ENCODE data around the gene PERCC1. TPM values are rescaled to one million over a fixed set of nuclear protein-coding genes. Genes with fewer than 3 reads are reported as not detected.

The PERCC1 gene
- total RNA-seq, 2 experiments from 2014 or later: 0.33 TPM; not detected in 1

- H3K4me1 Mint-ChIP-seq: no peaks in the 10 kb centered on the region
- no peaks in the 10 kb centered on the region for H3K27me3 Mint-ChIP-seq
- CTCF ChIA-PET: no interaction called here
- no peak for DNase-seq
- no peak overlapping the region for H3K4me3 Mint-ChIP-seq
- no peaks in the 10 kb centered on the region for H3K9me3 Mint-ChIP-seq (ENCODE audit: low read depth)
- peaks cover 5% of the 10 kb centered on the region for H3K36me3 Mint-ChIP-seq
- ATAC-seq: no peak
- no peak overlapping the region for H3K27ac Mint-ChIP-seq
Observed at GRCh38 chr16:1398826-1399581, 31.9 kb upstream of the PERCC1 start.

GRCh38 chr16:1401061-1401757 lies 29.7 kb upstream of the PERCC1 start:
- Mint-ChIP-seq H3K36me3 (peaks cover 5% of the 10 kb centered on the region), H3K27ac (no peak overlapping the region), H3K27me3 (no peaks in the 10 kb centered on the region), H3K4me3 (no peak overlapping the region), H3K4me1 (no peaks in the 10 kb centered on the region), H3K9me3 (ENCODE audit: low read depth) (no peaks in the 10 kb centered on the region)
- ATAC-seq (no peak), DNase-seq (no peak)
- CTCF ChIA-PET: no interaction called here

- CTCF ChIA-PET: no interaction called here
- Mint-ChIP-seq H3K27ac (no peak overlapping the region), H3K36me3 (peaks cover 5% of the 10 kb centered on the region), H3K27me3 (no peaks in the 10 kb centered on the region), H3K4me1 (no peaks in the 10 kb centered on the region), H3K9me3 (ENCODE audit: low read depth) (no peaks in the 10 kb centered on the region), H3K4me3 (no peak overlapping the region)
- ATAC-seq (no peak), DNase-seq (no peak)
Observed at GRCh38 chr16:1401758-1402154, 29.1 kb upstream of the PERCC1 start.

- no peaks in the 10 kb centered on the region for H3K27me3 Mint-ChIP-seq
- ATAC-seq (no peak), DNase-seq (no peak)
- H3K27ac Mint-ChIP-seq: no peak overlapping the region
- H3K9me3 Mint-ChIP-seq (ENCODE audit: low read depth): no peaks in the 10 kb centered on the region
- CTCF ChIA-PET: no interaction called here
- H3K4me3 Mint-ChIP-seq: no peak overlapping the region
- peaks cover 3% of the 10 kb centered on the region for H3K4me1 Mint-ChIP-seq
- H3K36me3 Mint-ChIP-seq: peaks cover 5% of the 10 kb centered on the region
Observed at GRCh38 chr16:1403036-1403435, 27.8 kb upstream of the PERCC1 start.

- no peak for DNase-seq
- Mint-ChIP-seq H3K27me3 (no peaks in the 10 kb centered on the region), H3K9me3 (ENCODE audit: low read depth) (no peaks in the 10 kb centered on the region), H3K27ac (no peak overlapping the region), H3K36me3 (peaks cover 5% of the 10 kb centered on the region), H3K4me1 (peaks cover 6% of the 10 kb centered on the region), H3K4me3 (no peak overlapping the region)
- CTCF ChIA-PET: no interaction called here
- no peak for ATAC-seq
Observed at GRCh38 chr16:1403733-1404132, 27.1 kb upstream of the PERCC1 start.

- Mint-ChIP-seq H3K36me3 (peaks cover 2% of the 10 kb centered on the region), H3K27me3 (no peaks in the 10 kb centered on the region), H3K4me3 (peak overlapping the region; percentile 75), H3K4me1 (peaks cover 11% of the 10 kb centered on the region), H3K27ac (no peak overlapping the region), H3K9me3 (ENCODE audit: low read depth) (no peaks in the 10 kb centered on the region)
- CTCF ChIA-PET: interaction anchor here (0.8 to 2.2 kb wide), 4 partner anchors 29 to 316 kb away, joined by 3 to 14 read pairs (median 5); partner anchors contain the start of gene MAPK8IP3
- ATAC-seq: no peak
- no peak for DNase-seq
Observed at GRCh38 chr16:1407753-1408152, 23.1 kb upstream of the PERCC1 start.

GRCh38 chr16:1408171-1408837 lies 22.6 kb upstream of the PERCC1 start:
- H3K4me3 Mint-ChIP-seq: peak overlapping the region; percentile 75
- no peaks in the 10 kb centered on the region for H3K27me3 Mint-ChIP-seq
- H3K4me1 Mint-ChIP-seq: peaks cover 14% of the 10 kb centered on the region
- ATAC-seq (peak; percentile 97), DNase-seq (peak; percentile 95)
- CTCF ChIA-PET: interaction anchor here (1.1 to 2.2 kb wide), 3 partner anchors 45 to 315 kb away, joined by 3 to 14 read pairs (median 7); partner anchors contain the start of gene MAPK8IP3
- H3K36me3 Mint-ChIP-seq: peaks cover 1% of the 10 kb centered on the region
- no peaks in the 10 kb centered on the region for H3K9me3 Mint-ChIP-seq (ENCODE audit: low read depth)
- H3K27ac Mint-ChIP-seq: no peak overlapping the region

GRCh38 chr16:1412847-1413246 lies 18.0 kb upstream of the PERCC1 start:
- Mint-ChIP-seq H3K4me3 (no peak overlapping the region), H3K4me1 (peaks cover 27% of the 10 kb centered on the region), H3K36me3 (peaks cover 1% of the 10 kb centered on the region), H3K27ac (no peak overlapping the region), H3K27me3 (no peaks in the 10 kb centered on the region), H3K9me3 (ENCODE audit: low read depth) (no peaks in the 10 kb centered on the region)
- DNase-seq (no peak), ATAC-seq (no peak)
- CTCF ChIA-PET: interaction anchor here (0.7 to 2.3 kb wide), 4 partner anchors 16 to 110 kb away, joined by 3 to 23 read pairs (median 4); no protein-coding TSS in a partner anchor

- CTCF ChIA-PET: interaction anchor here (0.7 to 2.3 kb wide), 5 partner anchors 15 to 111 kb away, joined by 3 to 23 read pairs (median 5); no protein-coding TSS in a partner anchor
- no peaks in the 10 kb centered on the region for H3K9me3 Mint-ChIP-seq (ENCODE audit: low read depth)
- peaks cover 30% of the 10 kb centered on the region for H3K4me1 Mint-ChIP-seq
- peaks cover 4% of the 10 kb centered on the region for H3K36me3 Mint-ChIP-seq
- ATAC-seq (peak; percentile 59), DNase-seq (peak; percentile 83)
- peak overlapping the region; percentile 80 for H3K4me3 Mint-ChIP-seq
- H3K27me3 Mint-ChIP-seq: no peaks in the 10 kb centered on the region
- peak overlapping the region; percentile 87 for H3K27ac Mint-ChIP-seq
Observed at GRCh38 chr16:1413684-1414531, 17.0 kb upstream of the PERCC1 start.

- Mint-ChIP-seq H3K4me3 (peak within 1 kb of the TSS; percentile 80), H3K4me1 (peaks cover 37% of the 10 kb centered on the region), H3K9me3 (ENCODE audit: low read depth) (no peaks in the 10 kb centered on the region), H3K27me3 (no peaks in the 10 kb centered on the region), H3K27ac (peak within 1 kb of the TSS; percentile 87), H3K36me3 (peaks cover 4% of the 10 kb centered on the region)
- CTCF ChIA-PET: interaction anchor here (0.6 to 1.4 kb wide), 2 partner anchors 46 to 51 kb away, joined by 3 to 9 read pairs; no protein-coding TSS in a partner anchor
- ATAC-seq: peak; percentile 71
- DNase-seq: peak; percentile 87
Observed at GRCh38 chr16:1414532-1415260, 16.2 kb upstream of the PERCC1 start, which contains the start of gene UNKL. Gene UNKL, minus strand, starts transcription at chr16:1414704. Its CDS starts 13 bp downstream, at chr16:1414691.

GRCh38 chr16:1416521-1416941 lies 14.3 kb upstream of the PERCC1 start:
- H3K9me3 Mint-ChIP-seq (ENCODE audit: low read depth): no peaks in the 10 kb centered on the region
- CTCF ChIA-PET: interaction anchor here (0.7 kb wide), 1 partner anchor 35 kb away, joined by 3 read pairs; no protein-coding TSS in a partner anchor
- peaks cover 48% of the 10 kb centered on the region for H3K4me1 Mint-ChIP-seq
- no peaks in the 10 kb centered on the region for H3K27me3 Mint-ChIP-seq
- peak overlapping the region; percentile 59 for H3K27ac Mint-ChIP-seq
- no peak for DNase-seq
- ATAC-seq: no peak
- H3K36me3 Mint-ChIP-seq: peaks cover 6% of the 10 kb centered on the region
- peak overlapping the region; percentile 18 for H3K4me3 Mint-ChIP-seq

GRCh38 chr16:1420111-1420539 lies 10.8 kb upstream of the PERCC1 start:
- peak overlapping the region; percentile 97 for H3K27ac Mint-ChIP-seq
- no peaks in the 10 kb centered on the region for H3K27me3 Mint-ChIP-seq
- ATAC-seq (no peak), DNase-seq (peak; percentile 48)
- peaks cover 10% of the 10 kb centered on the region for H3K36me3 Mint-ChIP-seq
- H3K4me1 Mint-ChIP-seq: peaks cover 42% of the 10 kb centered on the region
- no peaks in the 10 kb centered on the region for H3K9me3 Mint-ChIP-seq (ENCODE audit: low read depth)
- peak overlapping the region; percentile 83 for H3K4me3 Mint-ChIP-seq
- CTCF ChIA-PET: interaction anchor here (1.0 to 1.7 kb wide), 5 partner anchors 9 to 288 kb away, joined by 3 to 11 read pairs (median 4); partner anchors contain the start of genes JPT2 and MAPK8IP3

All from activated CD8-positive, alpha-beta memory T cell treated with anti-CD3 and anti-CD28 coated beads, Interleukin-2, amount 10 ng/mL, durations not matched to agents 7 days and 5 days (primary cell).